AG04450 (cell line): ENCODE data around the gene PAX6. TPM values are rescaled to one million over a fixed set of nuclear protein-coding genes. Genes with fewer than 3 reads are reported as not detected.

Experiments
- CTCF ChIA-PET: fragments of 300-600, 350-600 bp; formaldehyde crosslinking; extraction: SDS; loops from one replicate; lab custom pipeline; 2022; ENCODE audit warnings: antibody characterized with exemption, inconsistent platforms; lab: Charles Lee
- POLR2A ChIA-PET: fragments of 350-600 bp; formaldehyde crosslinking; extraction: SDS; loops from one replicate; lab custom pipeline; 2021; ENCODE audit warnings: antibody characterized with exemption, inconsistent platforms; lab: Yijun Ruan, JAX
- DNase-seq: peaks from one replicate; pipeline ENCODE4 v3.0.0-alpha.2; 2011; ENCODE audit warnings: low read depth, low spot score
- H3K27ac ChIP-seq: one replicate; pipeline ENCODE4 v1.5.1; 2012; ENCODE audit warnings: low read depth, low read length, control low read depth
- H3K27me3 ChIP-seq: one replicate; pipeline ENCODE4 v1.6.0; 2012; ENCODE audit warnings: low read length; ENCODE audit not compliant: control insufficient read depth, insufficient read depth
- H3K4me3 ChIP-seq: 2 replicates; pipeline ENCODE4 v1.5.1; 2011; ENCODE audit warnings: mild to moderate bottlenecking, low read depth, low read length, control low read depth
- H3K9me3 ChIP-seq: 2 replicates; pipeline ENCODE4 v1.5.1; 2012; ENCODE audit warnings: low read length; ENCODE audit not compliant: control insufficient read depth, insufficient read depth
- CTCF ChIP-seq: IDR thresholded peaks from 2 replicates; pipeline ENCODE4 v1.5.1; 2011; ENCODE audit warnings: low read depth, low read length, control low read depth, inconsistent platforms
- polyA plus RNA-seq: library from polyadenylated mRNA; depleted of rRNA; stranded (reverse); fragments of >200 nt; gene quantifications from 2 replicates; pipeline ENCODE4 v1.2.3, GENCODE V29; 2011

The PAX6 gene
- polyA plus RNA-seq, 1 experiment, result not detected

DNA sequence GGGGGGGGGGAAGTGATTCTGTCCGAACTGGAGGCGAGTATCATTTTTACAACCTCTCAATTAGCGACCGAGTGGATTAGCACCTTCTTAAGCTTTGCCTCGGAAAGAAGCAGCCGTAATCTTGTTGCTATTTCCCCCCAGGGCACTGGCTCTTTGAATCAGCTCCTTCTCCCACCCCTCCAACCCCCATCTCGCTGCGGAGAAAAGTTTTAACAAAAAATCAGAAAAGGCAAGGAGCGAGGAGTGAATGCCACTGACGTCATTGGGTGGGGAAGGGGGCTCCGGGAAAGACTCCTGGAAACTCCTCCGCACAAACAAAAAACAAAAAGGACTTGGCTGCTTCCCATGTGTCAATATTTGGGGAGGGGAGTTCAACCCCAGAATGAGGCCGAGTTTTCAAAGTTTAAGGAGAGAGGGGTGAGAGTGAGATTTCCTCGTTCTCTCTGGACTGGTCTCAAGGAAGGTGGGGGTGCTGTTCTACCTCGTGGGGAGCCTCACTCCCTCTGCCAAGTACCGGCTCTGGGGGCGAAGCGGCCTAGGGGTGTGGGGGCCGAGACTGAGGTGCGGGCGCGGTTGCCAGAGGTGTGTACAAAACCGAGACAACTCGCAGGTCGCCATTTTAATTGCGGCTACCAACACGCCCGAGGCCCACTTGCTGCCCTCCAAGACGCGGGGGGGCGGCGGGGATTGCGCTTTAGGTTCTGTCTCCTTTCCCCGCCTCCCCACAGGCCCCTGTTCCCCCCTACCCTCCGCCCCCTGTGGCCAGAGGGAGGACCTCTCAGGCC, 2.5 kb upstream of the PAX6 start:
- Histone ChIP-seq H3K27me3 (peaks cover 98% of the 10 kb centered on the region), H3K27ac (no peak overlapping the region), H3K4me3 (no peak overlapping the region), H3K9me3 (peaks cover 17% of the 10 kb centered on the region)
- no peak for TF ChIP-seq CTCF
- CTCF ChIA-PET, result interaction anchor here (0.6 to 1.0 kb wide), 3 partner anchors 12 to 415 kb away, joined by 3 to 5 read pairs (median 4); no protein-coding TSS in a partner anchor
- no peak for DNase-seq
- POLR2A ChIA-PET, result no interaction called here

DNA sequence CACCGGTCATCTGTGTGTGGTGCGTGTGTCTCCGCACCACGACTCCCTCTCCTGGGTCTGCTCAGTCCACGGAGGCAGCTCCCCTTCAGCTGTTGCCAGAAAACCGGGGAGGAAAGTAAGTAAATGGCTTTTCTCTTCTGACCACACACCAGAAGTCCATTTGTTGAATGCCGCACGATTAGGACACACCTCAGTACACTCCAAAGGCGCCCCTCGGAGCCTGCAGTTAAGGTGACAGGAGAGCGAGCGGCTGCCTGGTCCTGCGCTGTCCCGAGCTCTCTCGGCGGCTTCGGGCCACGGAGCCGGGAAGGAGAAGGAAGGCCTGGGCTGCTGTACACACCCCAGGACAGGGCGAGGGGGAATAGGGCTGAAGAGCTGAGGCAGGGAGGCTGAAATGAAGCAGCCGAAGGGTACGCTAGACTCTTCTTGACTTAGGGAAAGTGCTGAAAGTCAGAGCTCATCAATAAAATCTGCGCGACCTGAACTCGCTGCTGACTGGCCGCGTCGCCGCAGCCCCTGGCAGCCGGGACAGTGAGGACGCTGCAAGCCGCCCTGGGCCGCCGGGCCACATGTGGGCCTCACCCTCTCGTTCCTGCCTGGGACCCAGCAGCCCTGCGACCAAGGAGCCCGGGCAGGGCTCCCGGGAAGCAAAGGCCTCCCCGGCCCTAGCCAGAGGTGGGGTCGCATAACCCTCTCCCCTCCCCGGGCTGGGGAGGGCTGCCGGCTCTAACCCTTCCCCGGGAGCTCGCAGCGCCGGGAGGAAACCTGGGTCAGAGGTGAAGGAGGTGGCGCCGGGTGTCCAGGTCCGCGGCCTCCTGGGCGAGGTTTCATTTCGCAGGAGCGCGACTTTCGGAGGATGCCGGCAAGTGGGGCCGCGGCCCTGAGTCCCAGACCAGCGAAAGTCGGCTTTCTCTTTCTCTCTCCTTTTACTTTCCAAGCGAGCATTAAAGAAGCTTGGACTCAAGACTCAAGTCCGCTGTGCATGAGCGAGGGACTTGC, 1.6 kb upstream of the PAX6 start:
- POLR2A ChIA-PET, result no interaction called here

DNA sequence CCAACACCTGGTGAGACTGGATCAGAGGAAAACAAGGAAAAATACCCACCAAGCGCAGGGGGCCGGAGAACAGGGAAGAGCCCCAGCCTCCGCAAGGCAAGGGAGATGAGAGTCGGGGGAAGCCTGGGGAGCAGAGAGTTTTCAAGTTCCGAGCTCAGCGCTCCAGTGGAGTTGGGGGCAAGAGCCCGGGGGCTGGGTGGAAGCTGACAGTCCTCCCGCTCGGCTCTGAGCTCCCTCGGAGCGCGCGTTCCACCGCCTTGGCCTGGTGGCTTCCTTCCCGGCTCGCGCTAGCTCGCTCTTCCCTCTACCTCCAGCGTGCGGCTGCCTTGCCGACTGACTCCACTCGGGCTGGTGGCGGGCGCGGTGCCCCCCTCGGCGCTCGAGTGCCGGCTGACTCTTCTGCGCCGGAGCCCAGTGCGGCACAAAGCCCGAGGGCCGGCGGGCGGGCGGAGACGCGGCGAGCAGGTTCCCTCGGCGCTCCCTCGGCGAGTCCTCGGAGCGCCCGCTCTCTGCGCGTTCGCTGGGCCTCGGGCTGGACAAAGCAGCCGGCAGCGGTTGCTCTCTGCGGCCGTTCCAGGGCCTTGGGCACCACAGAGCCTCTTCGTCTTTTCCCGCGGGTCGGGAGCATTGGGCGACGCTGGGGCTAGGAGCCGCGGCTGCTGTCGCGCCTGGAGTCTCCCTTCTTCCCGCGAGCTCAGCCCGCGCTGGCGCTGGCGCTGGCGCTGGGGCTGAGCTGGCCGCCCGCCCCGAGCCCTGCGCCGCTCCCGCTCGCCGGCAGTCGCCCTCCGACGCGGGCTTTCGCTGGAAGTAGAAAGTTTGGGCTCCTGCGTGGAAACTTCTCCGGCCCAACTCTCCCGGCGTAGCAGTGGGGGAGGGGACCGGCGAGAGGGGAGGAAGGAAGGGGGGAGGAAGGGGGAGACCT, 1.0 kb downstream of the PAX6 start:
- ChIA-PET POLR2A (no interaction called here), CTCF (interaction anchor here (1.5 kb wide), 1 partner anchor 169 kb away, joined by 3 read pairs; no protein-coding TSS in a partner anchor)
- peaks cover 17% of the 10 kb centered on the region; the same call in 1 of the 2 replicates for H3K9me3 ChIP-seq
- peak overlapping the region; percentile 2 for H3K27ac ChIP-seq
- no peak for TF ChIP-seq CTCF
- peak overlapping the region; percentile 41 for H3K4me3 ChIP-seq
- DNase-seq, result no peak
- peaks cover 98% of the 10 kb centered on the region for H3K27me3 ChIP-seq

More for the DNA sequence above, 1.6 kb upstream of the PAX6 start:
- DNase-seq, result no peak
- Histone ChIP-seq H3K27me3 (peaks cover 98% of the 10 kb centered on the region), H3K4me3 (0 out of 2 replicates have a peak overlapping the region, but pooled peaks have one; percentile 2), H3K27ac (no peak overlapping the region), H3K9me3 (peaks cover 8% of the 10 kb centered on the region; the same call in 1 of the 2 replicates)
- TF ChIP-seq CTCF, result no peak
- CTCF ChIA-PET, result interaction anchor here (0.6 to 1.0 kb wide), 4 partner anchors 11 to 1411 kb away, joined by 3 to 5 read pairs (median 4); no protein-coding TSS in a partner anchor

- Histone ChIP-seq H3K27me3 (peaks cover 97% of the 10 kb centered on the region), H3K9me3 (peaks cover 22% of the 10 kb centered on the region; the same call in 1 of the 2 replicates), H3K4me3 (no peak overlapping the region), H3K27ac (peak overlapping the region; percentile 2)
- no peak for TF ChIP-seq CTCF
- DNase-seq, result no peak
- POLR2A ChIA-PET, result no interaction called here
- CTCF ChIA-PET, result interaction anchor here (1.5 kb wide), 1 partner anchor 168 kb away, joined by 3 read pairs; no protein-coding TSS in a partner anchor
These were observed 1.6 kb downstream of the PAX6 start for GRCh38 chr11:31809541-31809856.
